ENCODE results near the gene TMEFF1.

DNA sequence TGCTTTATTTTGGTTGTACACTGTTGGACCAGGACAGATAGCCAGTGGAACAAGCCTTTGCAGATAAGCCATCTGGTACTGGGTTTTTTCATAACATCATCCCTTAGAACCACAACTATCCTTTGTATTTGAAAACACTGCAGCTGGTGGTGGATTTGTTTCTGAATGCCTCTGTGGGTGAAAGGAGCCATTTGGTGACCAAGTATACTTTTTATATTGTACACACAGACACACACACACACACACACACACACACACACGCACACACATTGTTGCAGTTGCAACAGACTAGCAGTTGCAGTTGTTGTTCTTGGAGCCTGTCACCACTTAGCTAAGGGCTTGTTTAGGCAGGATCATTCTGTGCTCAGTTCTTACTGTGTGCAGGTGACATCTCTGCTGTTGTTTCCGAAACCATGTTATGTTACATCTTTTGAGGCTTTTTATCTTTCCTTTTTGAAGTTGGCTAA, 82.0 kb downstream of the TMEFF1 start:
- no peak for TF ChIP-seq CTCF (IDR thresholded peaks at IDR 0.05)
- no peak for TF ChIP-seq POLR2A (IDR thresholded peaks at IDR 0.05)

All from prostate gland (tissue), 2 donors.